NCI-H2107 treated with DMSO at 0.1 percent for 48 hours (cell line): Measurements from ENCODE around the gene PNPO.

Experiments used
- DNase-seq: peaks from one replicate; lab custom pipeline; 2025; ENCODE audit not compliant: unreplicated experiment; lab: John Stamatoyannopoulos, UW

PNPO gene

GRCh38 chr17:47941246-47942095 is at the start of gene PNPO:
Gene PNPO, plus strand, starts transcription at chr17:47941571. Its CDS starts 105 bp downstream, at chr17:47941676.
- peak; percentile 97 for DNase-seq

GRCh38 chr17:47894498-47895346 is 46.6 kb upstream of the PNPO start:
- no peak for DNase-seq

GRCh38 chr17:47895347-47895855 is 46.0 kb upstream of the PNPO start:
- DNase-seq, result no peak

- DNase-seq, result peak; percentile 99
Observed at GRCh38 chr17:47895856-47896671, 45.3 kb upstream of the PNPO start, which contains the start of gene SP2. Gene SP2, plus strand, starts transcription at chr17:47896236. Its CDS starts 51 bp downstream, at chr17:47896287.

- no peak for DNase-seq
Observed at GRCh38 chr17:47896672-47897490, 44.5 kb upstream of the PNPO start.

GRCh38 chr17:47897561-47897960 is 43.8 kb upstream of the PNPO start:
- DNase-seq, result no peak

- no peak for DNase-seq
Observed at GRCh38 chr17:47898241-47898640, 43.1 kb upstream of the PNPO start.

GRCh38 chr17:47899643-47900042 is 41.7 kb upstream of the PNPO start:
- no peak for DNase-seq

- no peak for DNase-seq
Observed at GRCh38 chr17:47901423-47901822, 39.9 kb upstream of the PNPO start.

- DNase-seq, result no peak
Observed at GRCh38 chr17:47902039-47902744, 39.2 kb upstream of the PNPO start.

- no peak for DNase-seq
Observed at GRCh38 chr17:47905221-47905733, 36.1 kb upstream of the PNPO start.

- DNase-seq, result no peak
Observed at GRCh38 chr17:47906443-47906842, 34.9 kb upstream of the PNPO start.

- no peak for DNase-seq
Observed at GRCh38 chr17:47907932-47908562, 33.3 kb upstream of the PNPO start.

GRCh38 chr17:47913050-47913449 is 28.3 kb upstream of the PNPO start:
- no peak for DNase-seq

- no peak for DNase-seq
Observed at GRCh38 chr17:47914306-47914948, 26.9 kb upstream of the PNPO start.

GRCh38 chr17:47915776-47916398 is 25.5 kb upstream of the PNPO start:
- DNase-seq, result no peak

- DNase-seq, result no peak
Observed at GRCh38 chr17:47916489-47917208, 24.7 kb upstream of the PNPO start.
